Progenitor cell of endocrine pancreas (in vitro differentiated cells): ENCODE measurements around the gene PRPSAP2. TPM values are rescaled to one million over a fixed set of nuclear protein-coding genes. Genes with fewer than 3 reads are reported as not detected.

Experiments
- DNase-seq: peaks from one replicate; pipeline ENCODE4 v3.0.0; 2021; ENCODE audit warnings: low spot score; ENCODE audit not compliant: unreplicated experiment
- H3K27ac Mint-ChIP-seq: 2 replicates; pipeline ENCODE4 v1.8.0; 2021; ENCODE audit warnings: mild to moderate bottlenecking, moderate library complexity, mixed read lengths
- H3K27me3 Mint-ChIP-seq: 2 replicates; pipeline ENCODE4 v1.8.0; 2021; ENCODE audit warnings: mixed read lengths
- H3K36me3 Mint-ChIP-seq: 2 replicates; pipeline ENCODE4 v1.8.0; 2022; ENCODE audit warnings: mixed read lengths; ENCODE audit not compliant: insufficient read depth
- H3K4me1 Mint-ChIP-seq: 2 replicates; pipeline ENCODE4 v1.8.0; 2021; ENCODE audit warnings: low read depth, mixed read lengths
- H3K4me3 Mint-ChIP-seq: 2 replicates; pipeline ENCODE4 v1.8.0; 2021; ENCODE audit warnings: low read depth, mild to moderate bottlenecking, moderate library complexity, mixed read lengths
- H3K9me3 Mint-ChIP-seq: 2 replicates; pipeline ENCODE4 v1.8.0; 2021; ENCODE audit warnings: low read depth, mixed read lengths
- total RNA-seq: library from RNA; stranded (reverse); gene quantifications from 2 replicates; pipeline ENCODE4 v1.2.1, GENCODE V29; 2021
- TF ChIP-seq, protein P1 (sequence below): fragments of 200-600 bp; sonication (generic); IDR thresholded peaks from one replicate; pipeline ENCODE4 v1.5.0; 2021; ENCODE audit warnings: antibody characterized with exemption, mild to moderate bottlenecking; ENCODE audit not compliant: unreplicated experiment

PRPSAP2 gene
- total RNA-seq, 1 donor from 2014 or later: 66.9 TPM

DNA sequence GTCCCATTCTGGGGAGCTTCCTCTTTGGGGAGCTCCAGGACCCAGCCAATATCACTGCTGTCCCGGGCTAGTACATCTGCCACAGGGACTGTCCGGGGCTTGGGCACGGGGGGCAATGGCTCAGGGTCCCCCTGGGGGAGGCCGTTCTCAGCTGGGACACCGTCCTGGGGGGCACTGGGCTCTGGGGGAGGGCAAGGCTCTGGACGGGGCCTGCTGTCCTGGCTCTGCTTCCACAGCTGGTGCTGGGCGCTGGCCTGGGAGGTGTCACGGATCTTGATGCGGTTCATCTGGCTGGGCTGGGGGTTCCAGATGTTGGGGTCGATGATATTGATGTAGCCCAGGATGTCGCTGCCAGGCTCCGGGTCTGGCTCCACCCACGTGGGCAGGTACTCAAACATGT is 120.1 kb downstream of the PRPSAP2 start:
- H3K9me3 Mint-ChIP-seq: no peaks in the 10 kb centered on the region
- TF ChIP-seq, protein P1, sequence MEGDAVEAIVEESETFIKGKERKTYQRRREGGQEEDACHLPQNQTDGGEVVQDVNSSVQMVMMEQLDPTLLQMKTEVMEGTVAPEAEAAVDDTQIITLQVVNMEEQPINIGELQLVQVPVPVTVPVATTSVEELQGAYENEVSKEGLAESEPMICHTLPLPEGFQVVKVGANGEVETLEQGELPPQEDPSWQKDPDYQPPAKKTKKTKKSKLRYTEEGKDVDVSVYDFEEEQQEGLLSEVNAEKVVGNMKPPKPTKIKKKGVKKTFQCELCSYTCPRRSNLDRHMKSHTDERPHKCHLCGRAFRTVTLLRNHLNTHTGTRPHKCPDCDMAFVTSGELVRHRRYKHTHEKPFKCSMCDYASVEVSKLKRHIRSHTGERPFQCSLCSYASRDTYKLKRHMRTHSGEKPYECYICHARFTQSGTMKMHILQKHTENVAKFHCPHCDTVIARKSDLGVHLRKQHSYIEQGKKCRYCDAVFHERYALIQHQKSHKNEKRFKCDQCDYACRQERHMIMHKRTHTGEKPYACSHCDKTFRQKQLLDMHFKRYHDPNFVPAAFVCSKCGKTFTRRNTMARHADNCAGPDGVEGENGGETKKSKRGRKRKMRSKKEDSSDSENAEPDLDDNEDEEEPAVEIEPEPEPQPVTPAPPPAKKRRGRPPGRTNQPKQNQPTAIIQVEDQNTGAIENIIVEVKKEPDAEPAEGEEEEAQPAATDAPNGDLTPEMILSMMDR: no peak

DNA sequence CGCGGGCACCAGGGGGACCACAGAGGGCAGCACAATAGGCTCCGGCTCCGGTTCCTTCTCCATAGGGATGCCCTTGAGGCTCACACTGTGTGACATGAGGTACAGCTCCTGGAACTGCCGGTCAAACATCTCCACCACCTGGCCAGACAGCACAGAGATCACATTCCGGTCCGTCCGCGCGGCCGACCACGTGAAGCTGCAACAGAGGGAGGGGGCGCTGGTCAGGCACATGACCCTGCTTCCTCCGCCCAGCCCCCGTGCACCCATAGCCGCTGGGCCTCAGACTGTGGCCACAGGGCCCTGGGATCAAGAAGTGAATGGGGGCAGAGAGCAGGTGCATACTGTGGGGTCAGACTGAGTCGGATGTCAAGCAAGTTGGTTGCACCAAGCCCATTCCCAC is 120.7 kb downstream of the PRPSAP2 start:
- no peaks in the 10 kb centered on the region for H3K27me3 Mint-ChIP-seq
- no peak overlapping the region for H3K4me3 Mint-ChIP-seq
- no peak for DNase-seq
- peaks cover 12% of the 10 kb centered on the region for H3K4me1 Mint-ChIP-seq
- peaks cover 8% of the 10 kb centered on the region for H3K36me3 Mint-ChIP-seq
- no peak overlapping the region for H3K27ac Mint-ChIP-seq
- TF ChIP-seq, protein P1: no peak
- no peaks in the 10 kb centered on the region for H3K9me3 Mint-ChIP-seq

More for the DNA sequence above, 120.1 kb downstream of the PRPSAP2 start:
- H3K4me1 Mint-ChIP-seq: peaks cover 12% of the 10 kb centered on the region
- no peak overlapping the region for H3K27ac Mint-ChIP-seq
- H3K27me3 Mint-ChIP-seq: no peaks in the 10 kb centered on the region
- H3K4me3 Mint-ChIP-seq: no peak overlapping the region
- H3K36me3 Mint-ChIP-seq: peaks cover 8% of the 10 kb centered on the region
- no peak for DNase-seq

Other genes starting within 250 kb of the PRPSAP2 start
- 0.14 and 0.16 TPM in 2 replicates for gene TBC1D28, start 213.7 kb upstream of the PRPSAP2 start, total RNA-seq
- 19.3 and 20.4 TPM in 2 replicates for gene FOXO3B, start 175.8 kb upstream of the PRPSAP2 start, total RNA-seq
- 0.12 and 0.20 TPM in 2 replicates for gene FBXW10, start 114.1 kb upstream of the PRPSAP2 start, total RNA-seq
- 37.7 and 38.9 TPM in 2 replicates for gene TVP23B, start 76.9 kb upstream of the PRPSAP2 start, total RNA-seq
- gene SLC5A10, start 94.0 kb downstream of the PRPSAP2 start, total RNA-seq: not detected in 2 replicates
- 16.6 and 17.3 TPM in 2 replicates for gene FAM83G, start 146.6 kb downstream of the PRPSAP2 start, total RNA-seq
- not detected in 2 replicates for gene GRAP, start 188.8 kb downstream of the PRPSAP2 start, total RNA-seq